GM10266 (cell line): ENCODE measurements around the gene DYNC2H1.

Experiments
- DNase-seq: peaks from one replicate; pipeline ENCODE4 v3.0.0; 2012; ENCODE audit errors: extremely low spot score
- CTCF ChIP-seq: IDR thresholded peaks from 2 replicates; pipeline ENCODE4 v1.5.1; 2012; ENCODE audit warnings: mild to moderate bottlenecking, low read depth; ENCODE audit not compliant: control insufficient read depth, insufficient read depth; ENCODE audit errors: missing control alignments

Gene DYNC2H1

DNA sequence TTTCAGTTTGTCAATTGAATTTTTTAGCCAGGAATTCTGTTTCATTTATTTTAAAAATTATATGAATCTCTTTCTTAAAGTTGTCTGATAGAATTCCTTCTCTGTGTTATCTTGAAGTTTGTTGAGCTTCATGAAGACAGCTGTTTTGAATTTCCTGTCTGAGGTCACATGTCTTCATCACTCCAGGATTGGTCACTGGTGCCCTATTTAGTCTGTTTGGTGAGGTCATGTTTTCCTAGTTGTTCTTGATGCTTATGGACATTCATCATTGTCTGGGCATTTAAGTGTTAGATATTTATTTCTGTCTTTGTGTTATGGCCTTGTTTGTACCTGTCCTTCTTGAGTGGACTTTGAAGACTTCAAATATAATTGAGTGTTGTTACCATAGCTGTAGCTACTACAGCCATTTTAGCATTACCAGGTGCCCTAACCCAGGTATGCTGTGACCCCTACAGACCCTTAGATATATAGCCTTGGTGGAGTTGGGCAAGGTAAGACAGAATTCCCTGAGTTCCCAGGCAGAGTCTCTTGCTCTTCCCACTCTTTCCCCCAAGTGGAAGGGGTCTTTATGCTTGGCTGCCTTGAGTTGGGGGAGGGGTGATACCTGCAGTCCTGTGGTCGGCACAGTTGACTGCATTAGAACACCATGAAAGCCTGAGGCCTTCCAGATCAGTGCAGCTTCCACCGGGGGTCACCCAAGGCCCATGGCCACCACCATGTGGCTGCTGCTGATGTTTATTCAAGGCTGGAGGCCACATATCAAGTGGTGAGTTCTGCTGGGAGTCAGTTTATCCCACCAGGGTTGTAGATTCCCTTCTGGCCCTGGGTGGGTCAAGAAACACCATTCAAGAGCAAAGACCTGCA lies 229.6 kb downstream of the DYNC2H1 start:
- DNase-seq: no peak

DNA sequence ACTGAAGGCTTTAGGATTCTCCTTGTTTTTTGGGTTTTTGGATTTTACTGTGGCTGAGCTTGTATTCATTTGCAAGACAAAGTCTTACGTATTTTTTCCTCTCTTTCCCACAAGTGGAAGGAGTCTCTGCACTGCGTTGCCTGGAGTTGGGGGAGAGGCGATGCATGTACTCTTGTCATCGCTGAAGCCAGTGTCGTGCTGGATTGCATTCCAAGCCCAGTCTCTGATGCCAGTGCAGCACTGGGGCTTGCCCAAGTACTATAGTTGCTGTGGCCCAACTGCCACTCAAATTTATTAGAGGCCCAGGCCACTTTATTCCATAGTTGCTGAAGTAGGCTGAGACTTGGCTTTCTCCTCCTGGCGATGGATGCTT lies 230.2 kb downstream of the DYNC2H1 start:
- TF ChIP-seq CTCF: no peak

More for the DNA sequence above, 229.6 kb downstream of the DYNC2H1 start:
- no peak for TF ChIP-seq CTCF

GRCh38 chr11:103340956-103341355 lies 231.7 kb downstream of the DYNC2H1 start:
- TF ChIP-seq CTCF: no peak
- no peak for DNase-seq

More for the DNA sequence above, 230.2 kb downstream of the DYNC2H1 start:
- DNase-seq: no peak

GRCh38 chr11:103344886-103345285 lies 235.7 kb downstream of the DYNC2H1 start:
- no peak for TF ChIP-seq CTCF
- DNase-seq: no peak

- DNase-seq: no peak
- no peak for TF ChIP-seq CTCF
Measured at GRCh38 chr11:103349595-103349994, 240.4 kb downstream of the DYNC2H1 start.

- TF ChIP-seq CTCF: no peak
- no peak for DNase-seq
Measured at GRCh38 chr11:103354656-103355055, 245.4 kb downstream of the DYNC2H1 start.

GRCh38 chr11:103358251-103358650 lies 249.0 kb downstream of the DYNC2H1 start:
- DNase-seq: no peak

More at GRCh38 chr11:103358251-103358650, 249.0 kb downstream of the DYNC2H1 start:
- TF ChIP-seq CTCF: no peak
